ENCODE measurements around the gene CRHR2. TPM values are rescaled to one million over a fixed set of nuclear protein-coding genes. Genes with fewer than 3 reads are reported as not detected.

The CRHR2 gene
- total RNA-seq, 1 donor from 2014 or later, result not detected

- no peak for DNase-seq (ENCODE audit: extremely low spot score in 2 of 2)
- H3K4me1 ChIP-seq, result peaks cover 5% of the 10 kb centered on the region
- TF ChIP-seq CTCF (IDR thresholded peaks at IDR 0.05), result no peak
- TF ChIP-seq POLR2AphosphoS5 (IDR thresholded peaks at IDR 0.05; ENCODE audit: insufficient read depth in 1 of 2, low read depth in 1 of 2), result no peak
- no peak for TF ChIP-seq POLR2A (IDR thresholded peaks at IDR 0.05)
- no peaks in the 10 kb centered on the region for H3K27me3 ChIP-seq
- no peak overlapping the region for H3K4me3 ChIP-seq
- intact Hi-C loops (cut with DNase I), result no loop called here
- no peaks in the 10 kb centered on the region for H3K9me3 ChIP-seq
- H3K36me3 ChIP-seq, result no peaks in the 10 kb centered on the region
- no peak overlapping the region for H3K27ac ChIP-seq
These were observed 16.2 kb upstream of the CRHR2 start for GRCh38 chr7:30698481-30698880.

GRCh38 chr7:30697719-30698460, 15.6 kb upstream of the CRHR2 start:
- H3K4me3 ChIP-seq, result no peak overlapping the region

GRCh38 chr7:30694774-30695721, 12.8 kb upstream of the CRHR2 start:
- DNase-seq (ENCODE audit: extremely low spot score in 2 of 2), result no peak
- H3K4me3 ChIP-seq, result no peak overlapping the region
- H3K9me3 ChIP-seq, result no peaks in the 10 kb centered on the region
- intact Hi-C loops (cut with DNase I), result no loop called here
- H3K27me3 ChIP-seq, result no peaks in the 10 kb centered on the region
- no peak overlapping the region for H3K27ac ChIP-seq
- H3K4me1 ChIP-seq, result peaks cover 5% of the 10 kb centered on the region
- H3K36me3 ChIP-seq, result no peaks in the 10 kb centered on the region
- no peak for TF ChIP-seq CTCF (IDR thresholded peaks at IDR 0.05)
- no peak for TF ChIP-seq POLR2A (IDR thresholded peaks at IDR 0.05)
- TF ChIP-seq POLR2AphosphoS5 (IDR thresholded peaks at IDR 0.05; ENCODE audit: insufficient read depth in 1 of 2, low read depth in 1 of 2), result no peak

More at GRCh38 chr7:30697719-30698460, 15.6 kb upstream of the CRHR2 start:
- no peaks in the 10 kb centered on the region for H3K27me3 ChIP-seq
- no peak overlapping the region for H3K27ac ChIP-seq
- intact Hi-C loops (cut with DNase I), result no loop called here
- no peaks in the 10 kb centered on the region for H3K9me3 ChIP-seq
- TF ChIP-seq CTCF (IDR thresholded peaks at IDR 0.05), result no peak
- TF ChIP-seq POLR2AphosphoS5 (IDR thresholded peaks at IDR 0.05; ENCODE audit: insufficient read depth in 1 of 2, low read depth in 1 of 2), result no peak
- TF ChIP-seq POLR2A (IDR thresholded peaks at IDR 0.05), result no peak
- no peak for DNase-seq (ENCODE audit: extremely low spot score in 2 of 2)
- peaks cover 5% of the 10 kb centered on the region for H3K4me1 ChIP-seq
- no peaks in the 10 kb centered on the region for H3K36me3 ChIP-seq

GRCh38 chr7:30694218-30694745, 12.0 kb upstream of the CRHR2 start:
- intact Hi-C loops (cut with DNase I), result no loop called here
- Histone ChIP-seq H3K27me3 (no peaks in the 10 kb centered on the region), H3K36me3 (no peaks in the 10 kb centered on the region), H3K4me3 (no peak overlapping the region), H3K27ac (no peak overlapping the region), H3K9me3 (no peaks in the 10 kb centered on the region), H3K4me1 (peaks cover 5% of the 10 kb centered on the region)
- TF ChIP-seq POLR2AphosphoS5 (IDR thresholded peaks at IDR 0.05; ENCODE audit: insufficient read depth in 1 of 2, low read depth in 1 of 2) (no peak), POLR2A (IDR thresholded peaks at IDR 0.05) (no peak), CTCF (IDR thresholded peaks at IDR 0.05) (no peak)
- no peak for DNase-seq (ENCODE audit: extremely low spot score in 2 of 2)

Data from vagina (tissue), 2 donors.